CD14-positive monocyte (primary cell): ENCODE results near the gene MARS2. TPM values are rescaled to one million over a fixed set of nuclear protein-coding genes. Genes with fewer than 3 reads are reported as not detected.
A peak's percentile ranks its signal among the peaks of the same experiment; 100 is the strongest.

ENCODE experiments used
- DNase-seq, 3 donors: peaks; one replicate each; pipeline ENCODE4 v3.0.0-alpha.2; 2011 to 2022
- H2AFZ ChIP-seq: 2 replicates; pipeline ENCODE4 v1.6.0; 2012; ENCODE audit warnings: mild to moderate bottlenecking, low read depth, low read length, inconsistent platforms; ENCODE audit not compliant: insufficient read depth, poor library complexity, severe bottlenecking
- H3K27ac ChIP-seq, 2 donors: 1 replicate in 1 of 2; 2 replicates in 1 of 2; pipeline ENCODE4 v1.5.1; 2012 to 2013; ENCODE audit warnings: low read length in 2 of 2, control low read depth in 1 of 2, inconsistent platforms in 1 of 2, low read depth in 1 of 2, mild to moderate bottlenecking in 1 of 2
- H3K27me3 ChIP-seq, 2 donors: one replicate each; pipeline versions ENCODE4 v1.6.0 to v1.6.1; 2011 to 2013; ENCODE audit warnings: low read length in 2 of 2; ENCODE audit not compliant: control insufficient read depth in 2 of 2, insufficient read depth in 2 of 2
- H3K36me3 ChIP-seq, 2 donors: replicated peaks in 1 of 2; 1 replicate in 1 of 2; 2 replicates in 1 of 2; pipeline versions ENCODE4 v1.5.1 to v1.6.1; 2012 to 2013; ENCODE audit warnings: low read length in 2 of 2, control low read depth in 1 of 2, inconsistent platforms in 1 of 2, mild to moderate bottlenecking in 1 of 2; ENCODE audit not compliant: insufficient read depth in 2 of 2, control insufficient read depth in 1 of 2
- H3K4me1 ChIP-seq, 2 donors: 1 replicate in 1 of 2; 2 replicates in 1 of 2; pipeline versions ENCODE4 v1.5.1 to v1.6.1; 2012 to 2013; ENCODE audit warnings: low read length in 2 of 2, control low read depth in 1 of 2, inconsistent platforms in 1 of 2, mild to moderate bottlenecking in 1 of 2, moderate library complexity in 1 of 2; ENCODE audit not compliant: insufficient read depth in 2 of 2, control insufficient read depth in 1 of 2
- H3K4me2 ChIP-seq: replicated peaks from 2 replicates; pipeline ENCODE3; 2012; ENCODE audit warnings: low read length, moderate library complexity, mild to moderate bottlenecking; ENCODE audit not compliant: poor library complexity, severe bottlenecking; ENCODE audit errors: extremely low read depth
- H3K4me3 ChIP-seq, 3 experiments: fragments of 200-600 bp in 1 of 3; sonication (generic) in 1 of 3; replicated peaks in 1 of 3; 1 replicate in 2 of 3; 2 replicates in 1 of 3; pipeline ENCODE4 v1.5.1; 2011 to 2013; ENCODE audit warnings: low read length in 3 of 3, mild to moderate bottlenecking in 3 of 3, control low read depth in 2 of 3, low read depth in 2 of 3, inconsistent platforms in 1 of 3, moderate library complexity in 1 of 3
- H3K79me2 ChIP-seq: 2 replicates; pipeline ENCODE4 v1.6.0; 2012; ENCODE audit warnings: mild to moderate bottlenecking, control low read depth, inconsistent platforms, low read length, moderate library complexity; ENCODE audit not compliant: insufficient read depth
- H3K9ac ChIP-seq: 2 replicates; pipeline ENCODE4 v1.6.0; 2017; ENCODE audit warnings: low read length, mild to moderate bottlenecking; ENCODE audit not compliant: insufficient read depth, poor library complexity, severe bottlenecking
- H3K9me3 ChIP-seq, 2 donors: replicated peaks in 1 of 2; 1 replicate in 1 of 2; 2 replicates in 1 of 2; pipeline versions ENCODE4 v1.5.1 to v1.6.1; 2012 to 2013; ENCODE audit warnings: low read length in 2 of 2, control low read depth in 1 of 2; ENCODE audit not compliant: control insufficient read depth in 1 of 2, insufficient read depth in 1 of 2
- H4K20me1 ChIP-seq: 2 replicates; pipeline ENCODE4 v1.6.0; 2012; ENCODE audit warnings: mild to moderate bottlenecking, low read length, control low read depth, moderate library complexity; ENCODE audit not compliant: insufficient read depth
- H3K27ac Mint-ChIP-seq, 7 donors: one replicate each; pipeline ENCODE4 v1.8.0; 2020; ENCODE audit warnings: mild to moderate bottlenecking in 7 of 7, mixed read lengths in 7 of 7, moderate library complexity in 6 of 7, inconsistent platforms in 2 of 7
- H3K27me3 Mint-ChIP-seq, 3 donors: one replicate each; pipeline ENCODE4 v1.8.0; 2021 to 2022; ENCODE audit warnings: low read depth in 3 of 3, mild to moderate bottlenecking in 3 of 3, mixed read lengths in 3 of 3, moderate library complexity in 3 of 3, inconsistent platforms in 1 of 3
- H3K36me3 Mint-ChIP-seq, 2 donors: one replicate each; pipeline ENCODE4 v1.8.0; 2020; ENCODE audit warnings: mixed read lengths in 2 of 2, inconsistent platforms in 1 of 2, mild to moderate bottlenecking in 1 of 2
- H3K4me1 Mint-ChIP-seq: one replicate; pipeline ENCODE4 v1.8.0; 2020; ENCODE audit warnings: mild to moderate bottlenecking, mixed read lengths
- H3K4me3 Mint-ChIP-seq, 2 donors: one replicate each; pipeline ENCODE4 v1.8.0; 2020; ENCODE audit warnings: mild to moderate bottlenecking in 2 of 2, mixed read lengths in 2 of 2, moderate library complexity in 1 of 2
- H3K9me3 Mint-ChIP-seq, 7 donors: one replicate each; pipeline ENCODE4 v1.8.0; 2020 to 2022; ENCODE audit warnings: mixed read lengths in 7 of 7, mild to moderate bottlenecking in 6 of 7, moderate library complexity in 6 of 7, inconsistent platforms in 2 of 7
- CTCF ChIP-seq: fragments of 200-600 bp; IDR thresholded peaks from one replicate; pipeline ENCODE4 v1.8.0; 2022; ENCODE audit warnings: antibody characterized with exemption, mild to moderate bottlenecking
- WGBS: methylation state at CpG from one replicate; pipeline ENCODE4 v1.1.5; 2013; ENCODE audit warnings: missing lambda C conversion rate; ENCODE audit not compliant: insufficient coverage; 5-methylcytosine and 5-hydroxymethylcytosine counted together
- intact Hi-C, 2 donors: fragments of 100-400 bp; cut with micrococcal nuclease; formaldehyde crosslinking; loops; one replicate each; pipeline versions ENCODE4 v1.15.0 to v1.15.1; 2023
- polyA plus RNA-seq, 3 donors: library from polyadenylated mRNA; depleted of rRNA in 1 of 3; unstranded in 2 of 3; stranded (reverse) in 1 of 3; fragments of 300-500 nt in 2 of 3; fragments of >200 nt in 1 of 3; fragmentation: Illumina TruSeq in 2 of 3; gene quantifications; 1 replicate in 2 of 3; 2 replicates in 1 of 3; pipeline ENCODE4 v1.2.3, GENCODE V29; 2012 to 2021

Gene MARS2
- polyA plus RNA-seq, 3 donors = 0.66 to 1.3 (median 0.93) TPM

GRCh38 chr2:197705912-197706838 lies 1.0 kb downstream of the MARS2 start:
- peaks cover 33% of the 10 kb centered on the region for H3K79me2 ChIP-seq

More at GRCh38 chr2:197705912-197706838, 1.0 kb downstream of the MARS2 start:
- no peaks in the 10 kb centered on the region for H3K27me3 ChIP-seq
- Mint-ChIP-seq H3K36me3 (peaks cover 4 to 5% of the 10 kb centered on the region in 2 donors), H3K4me1 (peaks cover 43% of the 10 kb centered on the region), H3K4me3 (peak overlapping the region; percentile 91 to 92), H3K9me3 (no peaks in the 10 kb centered on the region), H3K27ac (peak overlapping the region in 5 of 7 donors; percentile 48 to 83 (median 67)), H3K27me3 (peaks cover 2 to 6% (median 4%) of the 10 kb centered on the region in 3 donors)
- DNase-seq = peak in 2 of 3 donors; percentile 11 to 14
- no peaks in the 10 kb centered on the region for H3K9me3 ChIP-seq
- peak overlapping the region; percentile 65 for H3K9ac ChIP-seq
- peak overlapping the region in 1 of 2 donors; percentile 6 for H3K27ac ChIP-seq
- H3K4me3 ChIP-seq = peak overlapping the region; percentile 79 to 95 (median 90)
- no peak for TF ChIP-seq CTCF
- WGBS = 24% methylated on average over 35 of the region's 38 CpGs
- peaks cover 3% of the 10 kb centered on the region for H4K20me1 ChIP-seq
- H2AFZ ChIP-seq = peak overlapping the region; percentile 99
- no peaks in the 10 kb centered on the region for H3K36me3 ChIP-seq
- intact Hi-C loops = loop anchor here in 1 of 2 donors (10.0 kb wide), 3 partner anchors 79 to 251 kb away; partner anchors contain the start of genes BOLL, COQ10B and MOB4
- H3K4me1 ChIP-seq = peaks cover 24 to 31% of the 10 kb centered on the region in 2 donors
- H3K4me2 ChIP-seq = peak overlapping the region; percentile 98
